HepG2 (cell line): Measurements from ENCODE around the gene PRSS21. TPM values are rescaled to one million over a fixed set of nuclear protein-coding genes. Genes with fewer than 3 reads are reported as not detected.
A peak's percentile ranks its signal among the peaks of the same experiment; 100 is the strongest.

Experiments used
- HOXA7 ChIP-seq: sonication (generic); formaldehyde crosslinking; IDR thresholded peaks from 2 replicates; pipeline ENCODE4 v1.8.1; 2022; ENCODE audit warnings: mild to moderate bottlenecking, missing genetic modification reagents, moderate library complexity
- JUND ChIP-seq: sonication (generic); formaldehyde crosslinking; IDR thresholded peaks from 2 replicates; pipeline ENCODE4 v1.8.0; 2022; ENCODE audit warnings: mild to moderate bottlenecking, missing genetic modification reagents
- KDM2A ChIP-seq: sonication (generic); formaldehyde crosslinking; IDR thresholded peaks from 2 replicates; pipeline ENCODE4 v1.4.0; 2020; ENCODE audit warnings: low read depth, missing genetic modification reagents, borderline replicate concordance
- KLF6 ChIP-seq: IDR thresholded peaks from 2 replicates; pipeline ENCODE4 v1.8.0; 2016; ENCODE audit warnings: missing biosample characterization, missing genetic modification reagents
- NCOA2 ChIP-seq: sonication (generic); formaldehyde crosslinking; IDR thresholded peaks from 2 replicates; pipeline ENCODE4 v1.8.0; 2022; ENCODE audit warnings: inconsistent platforms
- SP2 ChIP-seq: sonication (generic); formaldehyde crosslinking; IDR thresholded peaks from 2 replicates; pipeline ENCODE4 v1.5.1; 2020; ENCODE audit warnings: mild to moderate bottlenecking, missing genetic modification reagents
- ZBTB42 ChIP-seq: sonication (generic); formaldehyde crosslinking; IDR thresholded peaks from 2 replicates; pipeline ENCODE4 v1.5.0; 2020; ENCODE audit warnings: mild to moderate bottlenecking, missing genetic modification reagents
- ZC3H4 ChIP-seq: sonication (generic); formaldehyde crosslinking; IDR thresholded peaks from 2 replicates; pipeline ENCODE4 v1.4.0; 2020; ENCODE audit warnings: missing genetic modification reagents, borderline replicate concordance
- ZKSCAN8 ChIP-seq: IDR thresholded peaks from 2 replicates; pipeline ENCODE4 v1.6.1; 2016; ENCODE audit warnings: borderline replicate concordance, missing genetic modification reagents, missing compliant biosample characterization
- ZNF124 ChIP-seq: sonication (generic); formaldehyde crosslinking; IDR thresholded peaks from 2 replicates; pipeline ENCODE4 v1.4.0; 2020; ENCODE audit warnings: missing genetic modification reagents
- ZNF543 ChIP-seq: sonication (generic); formaldehyde crosslinking; IDR thresholded peaks from 2 replicates; pipeline ENCODE4 v1.4.0; 2020; ENCODE audit warnings: mild to moderate bottlenecking, missing genetic modification reagents
- ZNF552 ChIP-seq: sonication (generic); formaldehyde crosslinking; IDR thresholded peaks from 2 replicates; pipeline ENCODE4 v1.9.0; 2022; ENCODE audit warnings: missing genetic modification reagents, mild to moderate bottlenecking, borderline replicate concordance
- ZNF577 ChIP-seq: sonication (generic); formaldehyde crosslinking; IDR thresholded peaks from 2 replicates; pipeline ENCODE4 v1.4.0; 2020; ENCODE audit warnings: mild to moderate bottlenecking, low read depth, missing genetic modification reagents, borderline replicate concordance
- ZNF768 ChIP-seq: sonication (generic); formaldehyde crosslinking; IDR thresholded peaks from 2 replicates; pipeline ENCODE4 v1.4.0; 2020; ENCODE audit warnings: missing genetic modification reagents
- ZNF780A ChIP-seq: sonication (generic); formaldehyde crosslinking; IDR thresholded peaks from 2 replicates; pipeline ENCODE4 v1.8.0; 2022; ENCODE audit warnings: mild to moderate bottlenecking, missing genetic modification reagents, moderate library complexity
- ZSCAN31 ChIP-seq: sonication (generic); formaldehyde crosslinking; IDR thresholded peaks from 2 replicates; pipeline ENCODE4 v1.5.0; 2020; ENCODE audit warnings: low read depth, mild to moderate bottlenecking, missing genetic modification reagents
- polyA plus RNA-seq, 8 experiments: library from polyadenylated mRNA; depleted of rRNA in 3 of 8; stranded (reverse) in 7 of 8; unstranded in 1 of 8; fragments of >200 nt; fragmentation: Illumina TruSeq in 4 of 8; extraction: Trizol in 4 of 8; gene quantifications; 2 replicates each; pipeline versions ENCODE4 v1.2.1 to v1.2.3, GENCODE V29; 2011 to 2016; ENCODE audit warnings: low read depth in 4 of 8, missing spikeins in 1 of 8, mixed read lengths in 1 of 8; ENCODE audit not compliant: insufficient read depth in 1 of 8
- total RNA-seq, 5 experiments: library from RNA; depleted of rRNA; stranded (reverse); fragments of >200 nt; fragmentation: Illumina TruSeq; extraction: Trizol; gene quantifications; 2 replicates each; pipeline ENCODE4 v1.2.3, GENCODE V29; 2016; ENCODE audit warnings: low read depth in 1 of 5
- TF ChIP-seq, protein P1 (sequence below): sonication (generic); formaldehyde crosslinking; IDR thresholded peaks from 2 replicates; pipeline ENCODE4 v1.4.0; 2020; ENCODE audit warnings: mild to moderate bottlenecking, missing genetic modification reagents
- TF ChIP-seq, protein P2 (sequence below): IDR thresholded peaks from 2 replicates; pipeline ENCODE4 v1.6.1; 2012; ENCODE audit warnings: low read depth, low read length, improper control_type of control experiment
- TF ChIP-seq, protein P3 (sequence below): sonication (generic); formaldehyde crosslinking; IDR thresholded peaks from 2 replicates; pipeline ENCODE4 v1.5.1; 2020; ENCODE audit warnings: mild to moderate bottlenecking, missing genetic modification reagents, borderline replicate concordance
- TF ChIP-seq, protein P4 (sequence below): sonication (generic); formaldehyde crosslinking; conservative IDR thresholded peaks from 2 replicates; pipeline ENCODE4 v1.4.0; 2020; ENCODE audit warnings: missing genetic modification reagents
- TF ChIP-seq, protein P5 (sequence below): sonication (generic); formaldehyde crosslinking; IDR thresholded peaks from 2 replicates; pipeline ENCODE4 v1.8.1; 2023; ENCODE audit warnings: mild to moderate bottlenecking, missing genetic modification reagents

PRSS21 gene
- total and polyA plus RNA-seq, 2 of the 13 experiments (the other 11 are each of a cell fraction or from before 2014, with no cell fraction given) = not detected

DNA sequence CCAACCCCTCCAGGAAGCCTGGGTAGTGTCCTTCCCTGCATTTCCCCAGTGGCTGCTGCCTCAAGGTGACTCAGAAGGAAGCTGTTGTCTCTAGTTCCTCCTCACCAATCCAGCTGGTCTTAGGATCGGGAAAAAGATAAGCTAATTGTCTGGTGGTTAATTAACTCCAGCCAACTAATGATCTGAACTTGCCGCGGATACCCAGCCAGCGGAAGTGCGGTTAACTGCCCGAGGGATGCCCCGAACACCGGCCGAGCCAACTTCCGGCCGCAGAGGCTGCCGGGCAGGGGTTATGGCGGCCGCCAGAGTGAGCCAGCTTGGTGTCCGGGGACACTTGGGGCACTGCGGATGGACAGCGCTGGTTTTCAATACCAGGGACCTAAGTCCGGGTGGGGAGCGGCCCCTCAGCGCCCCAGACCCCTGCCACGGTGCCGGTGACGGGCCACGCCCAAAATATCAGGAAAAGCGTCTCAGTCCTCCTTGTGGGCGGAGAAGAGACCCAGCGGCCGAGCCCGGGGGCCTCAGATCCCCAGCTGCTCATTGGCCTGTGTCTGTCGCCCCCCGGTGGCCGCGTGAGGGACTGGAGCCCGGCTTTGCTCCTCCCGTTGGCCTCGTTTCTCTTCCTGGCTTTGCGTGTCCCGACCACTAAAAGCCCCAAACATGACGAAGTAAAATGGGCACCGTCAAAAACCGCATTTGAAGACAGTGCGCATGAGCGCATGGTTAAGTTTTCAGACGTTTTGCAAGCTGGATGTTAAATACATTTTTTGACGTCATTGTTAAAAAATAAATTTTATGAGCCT, 51.2 kb downstream of the PRSS21 start (continued):
- TF ChIP-seq ZNF577 (CRISPR knock-in tag) = no peak
- peak; percentile 45; the same call in 1 of the 2 replicates for TF ChIP-seq NCOA2 (CRISPR knock-in tag)
- no peak for TF ChIP-seq HOXA7 (CRISPR knock-in tag)
- peak; percentile 13; the same call in 1 of the 2 replicates for TF ChIP-seq JUND (CRISPR knock-in tag)
- TF ChIP-seq, protein P1, sequence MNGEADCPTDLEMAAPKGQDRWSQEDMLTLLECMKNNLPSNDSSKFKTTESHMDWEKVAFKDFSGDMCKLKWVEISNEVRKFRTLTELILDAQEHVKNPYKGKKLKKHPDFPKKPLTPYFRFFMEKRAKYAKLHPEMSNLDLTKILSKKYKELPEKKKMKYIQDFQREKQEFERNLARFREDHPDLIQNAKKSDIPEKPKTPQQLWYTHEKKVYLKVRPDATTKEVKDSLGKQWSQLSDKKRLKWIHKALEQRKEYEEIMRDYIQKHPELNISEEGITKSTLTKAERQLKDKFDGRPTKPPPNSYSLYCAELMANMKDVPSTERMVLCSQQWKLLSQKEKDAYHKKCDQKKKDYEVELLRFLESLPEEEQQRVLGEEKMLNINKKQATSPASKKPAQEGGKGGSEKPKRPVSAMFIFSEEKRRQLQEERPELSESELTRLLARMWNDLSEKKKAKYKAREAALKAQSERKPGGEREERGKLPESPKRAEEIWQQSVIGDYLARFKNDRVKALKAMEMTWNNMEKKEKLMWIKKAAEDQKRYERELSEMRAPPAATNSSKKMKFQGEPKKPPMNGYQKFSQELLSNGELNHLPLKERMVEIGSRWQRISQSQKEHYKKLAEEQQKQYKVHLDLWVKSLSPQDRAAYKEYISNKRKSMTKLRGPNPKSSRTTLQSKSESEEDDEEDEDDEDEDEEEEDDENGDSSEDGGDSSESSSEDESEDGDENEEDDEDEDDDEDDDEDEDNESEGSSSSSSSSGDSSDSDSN (CRISPR knock-in tag) = peak; percentile 56; the same call in 1 of the 2 replicates
- TF ChIP-seq, protein P2, sequence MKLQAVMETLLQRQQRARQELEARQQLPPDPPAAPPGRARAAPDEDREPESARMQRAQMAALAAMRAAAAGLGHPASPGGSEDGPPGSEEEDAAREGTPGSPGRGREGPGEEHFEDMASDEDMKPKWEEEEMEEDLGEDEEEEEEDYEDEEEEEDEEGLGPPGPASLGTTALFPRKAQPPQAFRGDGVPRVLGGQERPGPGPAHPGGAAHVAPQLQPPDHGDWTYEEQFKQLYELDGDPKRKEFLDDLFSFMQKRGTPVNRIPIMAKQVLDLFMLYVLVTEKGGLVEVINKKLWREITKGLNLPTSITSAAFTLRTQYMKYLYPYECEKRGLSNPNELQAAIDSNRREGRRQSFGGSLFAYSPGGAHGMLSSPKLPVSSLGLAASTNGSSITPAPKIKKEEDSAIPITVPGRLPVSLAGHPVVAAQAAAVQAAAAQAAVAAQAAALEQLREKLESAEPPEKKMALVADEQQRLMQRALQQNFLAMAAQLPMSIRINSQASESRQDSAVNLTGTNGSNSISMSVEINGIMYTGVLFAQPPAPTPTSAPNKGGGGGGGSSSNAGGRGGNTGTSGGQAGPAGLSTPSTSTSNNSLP = no peak
- 0 out of 2 replicates have a peak, but pooled peaks have one; percentile 52 for TF ChIP-seq SP2 (CRISPR knock-in tag)
- peak; percentile 77; the same call in 1 of the 2 replicates for TF ChIP-seq ZNF124 (CRISPR knock-in tag)
- TF ChIP-seq KLF6 = peak; percentile 53; the same call in 1 of the 2 replicates
- no peak for TF ChIP-seq ZNF780A (CRISPR knock-in tag)
- TF ChIP-seq, protein P3, sequence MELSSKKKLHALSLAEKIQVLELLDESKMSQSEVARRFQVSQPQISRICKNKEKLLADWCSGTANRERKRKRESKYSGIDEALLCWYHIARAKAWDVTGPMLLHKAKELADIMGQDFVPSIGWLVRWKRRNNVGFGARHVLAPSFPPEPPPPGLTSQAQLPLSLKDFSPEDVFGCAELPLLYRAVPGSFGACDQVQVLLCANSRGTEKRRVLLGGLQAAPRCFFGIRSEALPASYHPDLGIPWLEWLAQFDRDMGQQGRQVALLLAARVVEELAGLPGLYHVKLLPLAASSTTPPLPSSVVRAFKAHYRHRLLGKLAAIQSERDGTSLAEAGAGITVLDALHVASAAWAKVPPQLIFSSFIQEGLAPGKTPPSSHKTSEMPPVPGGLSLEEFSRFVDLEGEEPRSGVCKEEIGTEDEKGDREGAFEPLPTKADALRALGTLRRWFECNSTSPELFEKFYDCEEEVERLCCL = 0 out of 2 replicates have a peak, but pooled peaks have one; percentile 73
- TF ChIP-seq ZNF768 (CRISPR knock-in tag) = peak; percentile 51; the same call in 1 of the 2 replicates
- TF ChIP-seq, protein P4, sequence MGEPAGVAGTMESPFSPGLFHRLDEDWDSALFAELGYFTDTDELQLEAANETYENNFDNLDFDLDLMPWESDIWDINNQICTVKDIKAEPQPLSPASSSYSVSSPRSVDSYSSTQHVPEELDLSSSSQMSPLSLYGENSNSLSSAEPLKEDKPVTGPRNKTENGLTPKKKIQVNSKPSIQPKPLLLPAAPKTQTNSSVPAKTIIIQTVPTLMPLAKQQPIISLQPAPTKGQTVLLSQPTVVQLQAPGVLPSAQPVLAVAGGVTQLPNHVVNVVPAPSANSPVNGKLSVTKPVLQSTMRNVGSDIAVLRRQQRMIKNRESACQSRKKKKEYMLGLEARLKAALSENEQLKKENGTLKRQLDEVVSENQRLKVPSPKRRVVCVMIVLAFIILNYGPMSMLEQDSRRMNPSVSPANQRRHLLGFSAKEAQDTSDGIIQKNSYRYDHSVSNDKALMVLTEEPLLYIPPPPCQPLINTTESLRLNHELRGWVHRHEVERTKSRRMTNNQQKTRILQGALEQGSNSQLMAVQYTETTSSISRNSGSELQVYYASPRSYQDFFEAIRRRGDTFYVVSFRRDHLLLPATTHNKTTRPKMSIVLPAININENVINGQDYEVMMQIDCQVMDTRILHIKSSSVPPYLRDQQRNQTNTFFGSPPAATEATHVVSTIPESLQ = no peak
- TF ChIP-seq, protein P5, sequence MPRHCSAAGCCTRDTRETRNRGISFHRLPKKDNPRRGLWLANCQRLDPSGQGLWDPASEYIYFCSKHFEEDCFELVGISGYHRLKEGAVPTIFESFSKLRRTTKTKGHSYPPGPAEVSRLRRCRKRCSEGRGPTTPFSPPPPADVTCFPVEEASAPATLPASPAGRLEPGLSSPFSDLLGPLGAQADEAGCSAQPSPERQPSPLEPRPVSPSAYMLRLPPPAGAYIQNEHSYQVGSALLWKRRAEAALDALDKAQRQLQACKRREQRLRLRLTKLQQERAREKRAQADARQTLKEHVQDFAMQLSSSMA (CRISPR knock-in tag) = peak; percentile 79; the same call in 1 of the 2 replicates
- TF ChIP-seq ZNF552 (CRISPR knock-in tag) = 0 out of 2 replicates have a peak, but pooled peaks have one; percentile 63
- no peak for TF ChIP-seq ZC3H4
- TF ChIP-seq ZSCAN31 (CRISPR knock-in tag) = peak; percentile 95
- TF ChIP-seq ZKSCAN8 (CRISPR knock-in tag) = 0 out of 2 replicates have a peak, but pooled peaks have one; percentile 44
- TF ChIP-seq ZNF543 (CRISPR knock-in tag) = peak; percentile 81
- peak; percentile 86 for TF ChIP-seq KDM2A (CRISPR knock-in tag)
- peak; percentile 39; the same call in 1 of the 2 replicates for TF ChIP-seq ZBTB42
